Endothelial cell (in vitro differentiated cells): ENCODE measurements around the gene GPAM. TPM values are rescaled to one million over a fixed set of nuclear protein-coding genes. Genes with fewer than 3 reads are reported as not detected.

Source experiments
- DNase-seq: peaks from one replicate; pipeline ENCODE4 v3.0.0; 2021; ENCODE audit warnings: low spot score
- H3K27ac Mint-ChIP-seq: one replicate; pipeline ENCODE4 v1.8.0; 2021; ENCODE audit warnings: mixed read lengths, inconsistent platforms; ENCODE audit not compliant: unreplicated experiment
- H3K27me3 Mint-ChIP-seq: one replicate; pipeline ENCODE4 v1.8.0; 2021; ENCODE audit warnings: mild to moderate bottlenecking, moderate library complexity, mixed read lengths, inconsistent platforms; ENCODE audit not compliant: unreplicated experiment
- H3K36me3 Mint-ChIP-seq: one replicate; pipeline ENCODE4 v1.8.0; 2021; ENCODE audit warnings: mild to moderate bottlenecking, low read depth, mixed read lengths, inconsistent platforms; ENCODE audit not compliant: unreplicated experiment
- H3K4me1 Mint-ChIP-seq: one replicate; pipeline ENCODE4 v1.8.0; 2021; ENCODE audit warnings: mild to moderate bottlenecking, mixed read lengths, inconsistent platforms; ENCODE audit not compliant: unreplicated experiment
- H3K4me3 Mint-ChIP-seq: one replicate; pipeline ENCODE4 v1.8.0; 2021; ENCODE audit warnings: mild to moderate bottlenecking, mixed read lengths, inconsistent platforms; ENCODE audit not compliant: unreplicated experiment
- H3K9me3 Mint-ChIP-seq: one replicate; pipeline ENCODE4 v1.8.0; 2021; ENCODE audit warnings: mixed read lengths, inconsistent platforms; ENCODE audit not compliant: unreplicated experiment
- CTCF ChIP-seq: fragments of 200-600 bp; sonication (generic); IDR thresholded peaks from one replicate; pipeline ENCODE4 v1.5.0; 2021; ENCODE audit warnings: antibody characterized with exemption; ENCODE audit not compliant: unreplicated experiment
- total RNA-seq: library from RNA; stranded (reverse); fragmentation: NEBNext Ultra II Directional; extraction: Animal tissue kit (Norgen Biotek cat#: 25700); gene quantifications from one replicate; pipeline ENCODE4 v1.2.1, GENCODE V29; 2021; ENCODE audit not compliant: unreplicated experiment

The GPAM gene
- total RNA-seq, 1 donor from 2014 or later: 11.5 TPM

GRCh38 chr10:112218960-112219359, 35.4 kb upstream of the GPAM start:
- H3K9me3 Mint-ChIP-seq: no peaks in the 10 kb centered on the region
- H3K36me3 Mint-ChIP-seq: no peaks in the 10 kb centered on the region
- H3K4me1 Mint-ChIP-seq: no peaks in the 10 kb centered on the region
- H3K4me3 Mint-ChIP-seq: no peak overlapping the region
- no peak overlapping the region for H3K27ac Mint-ChIP-seq
- peaks cover 3% of the 10 kb centered on the region for H3K27me3 Mint-ChIP-seq
- TF ChIP-seq CTCF: no peak
- no peak for DNase-seq

GRCh38 chr10:112218036-112218390, 34.4 kb upstream of the GPAM start:
- no peak for TF ChIP-seq CTCF
- Mint-ChIP-seq H3K36me3 (no peaks in the 10 kb centered on the region), H3K27me3 (peaks cover 3% of the 10 kb centered on the region), H3K9me3 (no peaks in the 10 kb centered on the region), H3K27ac (no peak overlapping the region), H3K4me1 (no peaks in the 10 kb centered on the region), H3K4me3 (no peak overlapping the region)
- DNase-seq: no peak

DNA sequence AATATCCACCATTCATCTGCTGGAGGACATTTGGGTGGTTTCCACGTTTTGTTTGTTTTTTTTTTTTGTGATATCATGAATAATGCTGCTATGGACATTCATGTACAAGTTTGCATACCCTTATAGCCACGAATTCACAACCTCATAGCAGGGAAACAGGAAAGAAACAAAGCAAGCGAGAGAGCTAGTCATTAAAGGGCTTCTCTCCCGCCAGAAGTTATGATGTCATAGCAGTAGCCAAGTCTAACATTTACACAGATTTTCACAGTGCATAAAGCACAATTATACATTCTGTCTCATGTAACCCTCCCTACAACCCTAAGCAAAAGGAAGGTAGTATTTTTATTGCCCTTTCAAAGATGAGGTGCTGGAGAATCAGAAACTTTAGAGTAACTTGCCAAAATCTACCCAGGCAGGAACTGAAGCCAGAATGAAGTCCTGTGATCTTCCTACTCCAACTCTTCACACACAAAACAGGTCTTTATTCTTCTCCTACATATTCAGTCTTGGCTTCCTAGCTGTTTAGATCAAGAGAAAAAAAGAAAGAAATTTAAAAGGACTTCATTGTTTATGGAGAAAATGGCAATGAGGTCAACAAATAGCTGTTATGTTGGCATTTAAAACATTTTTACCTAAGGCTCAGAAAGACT, 33.9 kb upstream of the GPAM start:
- Mint-ChIP-seq H3K36me3 (no peaks in the 10 kb centered on the region), H3K4me1 (no peaks in the 10 kb centered on the region), H3K9me3 (no peaks in the 10 kb centered on the region), H3K27ac (no peak overlapping the region), H3K27me3 (peaks cover 3% of the 10 kb centered on the region), H3K4me3 (no peak overlapping the region)
- TF ChIP-seq CTCF: no peak
- no peak for DNase-seq

GRCh38 chr10:112216966-112217365, 33.4 kb upstream of the GPAM start:
- Mint-ChIP-seq H3K9me3 (no peaks in the 10 kb centered on the region), H3K27me3 (peaks cover 3% of the 10 kb centered on the region), H3K36me3 (no peaks in the 10 kb centered on the region), H3K4me1 (no peaks in the 10 kb centered on the region), H3K4me3 (no peak overlapping the region), H3K27ac (no peak overlapping the region)
- DNase-seq: no peak
- no peak for TF ChIP-seq CTCF

- no peak for DNase-seq
- no peak overlapping the region for H3K27ac Mint-ChIP-seq
- TF ChIP-seq CTCF: no peak
- no peaks in the 10 kb centered on the region for H3K36me3 Mint-ChIP-seq
- no peaks in the 10 kb centered on the region for H3K9me3 Mint-ChIP-seq
- H3K4me1 Mint-ChIP-seq: no peaks in the 10 kb centered on the region
- H3K4me3 Mint-ChIP-seq: no peak overlapping the region
- H3K27me3 Mint-ChIP-seq: peaks cover 3% of the 10 kb centered on the region
These were observed 32.6 kb upstream of the GPAM start for GRCh38 chr10:112216151-112216550.
